Measurements from ENCODE around the gene PRR3.

- TF ChIP-seq CTCF (conservative IDR thresholded peaks at IDR 0.05; ENCODE audit: low read depth, low read length): no peak
- no peak for TF ChIP-seq EZH2 (IDR thresholded peaks at IDR 0.05; ENCODE audit: borderline replicate concordance, low read depth, low read length, poor library complexity, severe bottlenecking)
These were observed 14.1 kb downstream of the PRR3 start, which contains the start of gene ABCF1 for GRCh38 chr6:30571075-30571761.
